ENCODE measurements around the gene DUSP6. TPM values are rescaled to one million over a fixed set of nuclear protein-coding genes. Genes with fewer than 3 reads are reported as not detected.

Gene DUSP6
- total and polyA plus RNA-seq, 2 of the 13 experiments (the other 11 are each of a cell fraction or from before 2014, with no cell fraction given): 40.9 to 161 TPM

DNA sequence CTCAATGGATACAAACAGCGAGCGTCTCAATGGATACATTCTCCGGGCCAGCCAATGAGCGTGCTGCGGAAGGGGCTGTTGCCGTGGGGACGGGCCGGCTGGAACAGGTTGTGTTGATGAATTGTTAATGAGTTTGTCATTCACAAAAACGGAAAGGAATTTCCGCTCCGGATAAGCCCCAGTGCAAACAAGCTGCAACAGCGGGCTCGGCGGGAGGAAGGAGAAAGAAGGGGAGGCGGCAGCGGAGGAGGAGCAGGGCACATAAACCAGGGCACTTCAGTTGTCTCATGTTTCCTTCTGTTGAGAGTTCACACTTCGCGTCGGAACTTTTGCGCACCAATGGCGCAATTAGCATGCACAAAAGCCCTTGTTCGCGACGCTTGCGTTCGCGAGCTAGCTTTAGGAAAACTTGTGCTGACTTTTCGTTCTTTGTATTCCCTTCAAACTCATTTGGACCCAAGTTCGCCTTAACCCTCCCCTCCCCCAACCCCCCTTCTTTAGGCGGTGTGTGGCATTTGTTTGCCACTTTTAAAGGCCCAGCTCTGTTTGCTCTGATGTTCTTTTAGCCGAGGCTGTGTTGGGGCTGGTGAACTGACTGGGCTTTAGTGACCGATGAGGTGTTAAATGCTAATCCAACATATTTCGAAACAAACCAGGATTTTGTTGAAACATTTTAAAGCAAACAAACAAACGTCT lies at the start of gene DUSP6 (continued):
- TF ChIP-seq ZFP62 (CRISPR knock-in tag; IDR thresholded peaks at IDR 0.05) (no peak), EHMT2 (IDR thresholded peaks at IDR 0.05; ENCODE audit: borderline replicate concordance, low read depth, low read length) (no peak), TBX2 (CRISPR knock-in tag; IDR thresholded peaks at IDR 0.05; ENCODE audit: borderline replicate concordance) (peak; percentile 99), SSRP1 (CRISPR knock-in tag; IDR thresholded peaks at IDR 0.05) (no peak), BHLHE40 (IDR thresholded peaks at IDR 0.05; ENCODE audit: low read length) (0 out of 2 replicates have a peak, but pooled peaks have one; percentile 2), ZNF333 (CRISPR knock-in tag; IDR thresholded peaks at IDR 0.05; ENCODE audit: borderline replicate concordance) (no peak), CBX2 (IDR thresholded peaks at IDR 0.05; ENCODE audit: low read depth, low read length) (no peak), CBX2 (CRISPR knock-in tag; IDR thresholded peaks at IDR 0.05; ENCODE audit: low read depth) (no peak), RXRB (CRISPR knock-in tag; IDR thresholded peaks at IDR 0.05; ENCODE audit: borderline replicate concordance) (peak; percentile 79), ZNF180 (CRISPR knock-in tag; IDR thresholded peaks at IDR 0.05; ENCODE audit: borderline replicate concordance, low read depth) (no peak), ZNF563 (CRISPR knock-in tag; IDR thresholded peaks at IDR 0.05) (no peak), PRMT3 (CRISPR knock-in tag; IDR thresholded peaks at IDR 0.05; ENCODE audit: borderline replicate concordance, low read depth) (0 out of 2 replicates have a peak, but pooled peaks have one; percentile 19), SMAD1 (CRISPR knock-in tag; IDR thresholded peaks at IDR 0.05; ENCODE audit: borderline replicate concordance, low read depth) (no peak), ZNF777 (CRISPR knock-in tag; IDR thresholded peaks at IDR 0.05) (0 out of 2 replicates have a peak, but pooled peaks have one; percentile 34), KLF11 (CRISPR knock-in tag; IDR thresholded peaks at IDR 0.05) (no peak; the same call in 1 of the 2 replicates), ZNF224 (CRISPR knock-in tag; IDR thresholded peaks at IDR 0.05) (no peak), PTBP1 (IDR thresholded peaks at IDR 0.05; ENCODE audit: low read depth, low read length, poor library complexity, severe bottlenecking) (no peak), KDM2A (CRISPR knock-in tag; IDR thresholded peaks at IDR 0.05; ENCODE audit: borderline replicate concordance, low read depth) (peak; percentile 76), TCF12 (IDR thresholded peaks at IDR 0.05) (no peak), TCF12 (CRISPR knock-in tag; IDR thresholded peaks at IDR 0.05) (peak; percentile 87)
- TF ChIP-seq, protein P1, sequence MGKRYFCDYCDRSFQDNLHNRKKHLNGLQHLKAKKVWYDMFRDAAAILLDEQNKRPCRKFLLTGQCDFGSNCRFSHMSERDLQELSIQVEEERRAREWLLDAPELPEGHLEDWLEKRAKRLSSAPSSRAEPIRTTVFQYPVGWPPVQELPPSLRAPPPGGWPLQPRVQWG (CRISPR knock-in tag; IDR thresholded peaks at IDR 0.05; ENCODE audit: borderline replicate concordance, low read depth): no peak
- TF ChIP-seq, protein P2, sequence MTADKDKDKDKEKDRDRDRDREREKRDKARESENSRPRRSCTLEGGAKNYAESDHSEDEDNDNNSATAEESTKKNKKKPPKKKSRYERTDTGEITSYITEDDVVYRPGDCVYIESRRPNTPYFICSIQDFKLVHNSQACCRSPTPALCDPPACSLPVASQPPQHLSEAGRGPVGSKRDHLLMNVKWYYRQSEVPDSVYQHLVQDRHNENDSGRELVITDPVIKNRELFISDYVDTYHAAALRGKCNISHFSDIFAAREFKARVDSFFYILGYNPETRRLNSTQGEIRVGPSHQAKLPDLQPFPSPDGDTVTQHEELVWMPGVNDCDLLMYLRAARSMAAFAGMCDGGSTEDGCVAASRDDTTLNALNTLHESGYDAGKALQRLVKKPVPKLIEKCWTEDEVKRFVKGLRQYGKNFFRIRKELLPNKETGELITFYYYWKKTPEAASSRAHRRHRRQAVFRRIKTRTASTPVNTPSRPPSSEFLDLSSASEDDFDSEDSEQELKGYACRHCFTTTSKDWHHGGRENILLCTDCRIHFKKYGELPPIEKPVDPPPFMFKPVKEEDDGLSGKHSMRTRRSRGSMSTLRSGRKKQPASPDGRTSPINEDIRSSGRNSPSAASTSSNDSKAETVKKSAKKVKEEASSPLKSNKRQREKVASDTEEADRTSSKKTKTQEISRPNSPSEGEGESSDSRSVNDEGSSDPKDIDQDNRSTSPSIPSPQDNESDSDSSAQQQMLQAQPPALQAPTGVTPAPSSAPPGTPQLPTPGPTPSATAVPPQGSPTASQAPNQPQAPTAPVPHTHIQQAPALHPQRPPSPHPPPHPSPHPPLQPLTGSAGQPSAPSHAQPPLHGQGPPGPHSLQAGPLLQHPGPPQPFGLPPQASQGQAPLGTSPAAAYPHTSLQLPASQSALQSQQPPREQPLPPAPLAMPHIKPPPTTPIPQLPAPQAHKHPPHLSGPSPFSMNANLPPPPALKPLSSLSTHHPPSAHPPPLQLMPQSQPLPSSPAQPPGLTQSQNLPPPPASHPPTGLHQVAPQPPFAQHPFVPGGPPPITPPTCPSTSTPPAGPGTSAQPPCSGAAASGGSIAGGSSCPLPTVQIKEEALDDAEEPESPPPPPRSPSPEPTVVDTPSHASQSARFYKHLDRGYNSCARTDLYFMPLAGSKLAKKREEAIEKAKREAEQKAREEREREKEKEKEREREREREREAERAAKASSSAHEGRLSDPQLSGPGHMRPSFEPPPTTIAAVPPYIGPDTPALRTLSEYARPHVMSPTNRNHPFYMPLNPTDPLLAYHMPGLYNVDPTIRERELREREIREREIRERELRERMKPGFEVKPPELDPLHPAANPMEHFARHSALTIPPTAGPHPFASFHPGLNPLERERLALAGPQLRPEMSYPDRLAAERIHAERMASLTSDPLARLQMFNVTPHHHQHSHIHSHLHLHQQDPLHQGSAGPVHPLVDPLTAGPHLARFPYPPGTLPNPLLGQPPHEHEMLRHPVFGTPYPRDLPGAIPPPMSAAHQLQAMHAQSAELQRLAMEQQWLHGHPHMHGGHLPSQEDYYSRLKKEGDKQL (CRISPR knock-in tag; IDR thresholded peaks at IDR 0.05; ENCODE audit: low read depth): peak; percentile 97
- TF ChIP-seq, protein P3, sequence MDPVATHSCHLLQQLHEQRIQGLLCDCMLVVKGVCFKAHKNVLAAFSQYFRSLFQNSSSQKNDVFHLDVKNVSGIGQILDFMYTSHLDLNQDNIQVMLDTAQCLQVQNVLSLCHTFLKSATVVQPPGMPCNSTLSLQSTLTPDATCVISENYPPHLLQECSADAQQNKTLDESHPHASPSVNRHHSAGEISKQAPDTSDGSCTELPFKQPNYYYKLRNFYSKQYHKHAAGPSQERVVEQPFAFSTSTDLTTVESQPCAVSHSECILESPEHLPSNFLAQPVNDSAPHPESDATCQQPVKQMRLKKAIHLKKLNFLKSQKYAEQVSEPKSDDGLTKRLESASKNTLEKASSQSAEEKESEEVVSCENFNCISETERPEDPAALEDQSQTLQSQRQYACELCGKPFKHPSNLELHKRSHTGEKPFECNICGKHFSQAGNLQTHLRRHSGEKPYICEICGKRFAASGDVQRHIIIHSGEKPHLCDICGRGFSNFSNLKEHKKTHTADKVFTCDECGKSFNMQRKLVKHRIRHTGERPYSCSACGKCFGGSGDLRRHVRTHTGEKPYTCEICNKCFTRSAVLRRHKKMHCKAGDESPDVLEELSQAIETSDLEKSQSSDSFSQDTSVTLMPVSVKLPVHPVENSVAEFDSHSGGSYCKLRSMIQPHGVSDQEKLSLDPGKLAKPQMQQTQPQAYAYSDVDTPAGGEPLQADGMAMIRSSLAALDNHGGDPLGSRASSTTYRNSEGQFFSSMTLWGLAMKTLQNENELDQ (CRISPR knock-in tag; IDR thresholded peaks at IDR 0.05; ENCODE audit: borderline replicate concordance): 0 out of 2 replicates have a peak, but pooled peaks have one; percentile 53
